Loucy (cell line): ENCODE measurements around the gene ACOXL.
A peak's percentile ranks its signal among the peaks of the same experiment; 100 is the strongest.

ENCODE experiments used
- CTCF ChIP-seq: fragments of 200-600 bp; sonication (generic); conservative IDR thresholded peaks from 2 replicates; pipeline ENCODE4 v1.5.1; 2014; ENCODE audit warnings: mild to moderate bottlenecking, antibody characterized with exemption, low read length
- EZH2phosphoT487 ChIP-seq: fragments of 200-600 bp; IDR thresholded peaks from 2 replicates; pipeline ENCODE4 v1.6.1; 2018; ENCODE audit warnings: antibody characterized with exemption, mild to moderate bottlenecking, moderate library complexity, borderline replicate concordance

GRCh38 chr2:111100765-111101162 is 368.4 kb downstream of the ACOXL start:
- TF ChIP-seq CTCF (0 out of 2 replicates have a peak, but pooled peaks have one; percentile 22), EZH2phosphoT487 (no peak)
